ENCODE results near the gene SPPL2B.

GRCh38 chr19:2358548-2359173 is 30.2 kb downstream of the SPPL2B start:
- TF ChIP-seq CTCF (conservative IDR thresholded peaks at IDR 0.05; ENCODE audit: low read depth in 2 of 2) (no peak), REST (IDR thresholded peaks at IDR 0.05; ENCODE audit: unreplicated experiment) (no peak), EZH2phosphoT487 (IDR thresholded peaks at IDR 0.05; ENCODE audit: unreplicated experiment) (no peak), JUNB (IDR thresholded peaks at IDR 0.05; ENCODE audit: unreplicated experiment) (no peak), EZH2 (IDR thresholded peaks at IDR 0.05; ENCODE audit: low read depth, unreplicated experiment) (no peak), POLR2AphosphoS5 (IDR thresholded peaks at IDR 0.05; ENCODE audit: low read depth) (no peak)
